Endothelial cell of umbilical vein (primary cell): ENCODE measurements around the gene FOCAD. TPM values are rescaled to one million over a fixed set of nuclear protein-coding genes. Genes with fewer than 3 reads are reported as not detected.
"Not testable (repeated sequence)": the region's sequence is repeated elsewhere in the genome, so short reads cannot be mapped to it uniquely, and the experiment has no call there.

Source experiments
- BruUV-seq: library from RNA; stranded (reverse); fragments of 400-500 nt; replicated peaks from 2 replicates; lab custom pipeline; 2021; lab: Mats Ljungman, UMichigan
- CTCF ChIA-PET: fragments of 300-600, 350-600 bp; sonication (Branson Sonifier 250); formaldehyde crosslinking; loops from one replicate; lab custom pipeline; 2021; ENCODE audit warnings: antibody characterized with exemption, inconsistent platforms; lab: Charles Lee
- POLR2A ChIA-PET: fragments of 300-600, 350-600 bp; sonication (Branson Sonifier 250); formaldehyde crosslinking; loops from one replicate; lab custom pipeline; 2021; ENCODE audit warnings: antibody characterized with exemption, inconsistent platforms; lab: Charles Lee
- DNase-seq: peaks from one replicate; pipeline ENCODE4 v3.0.0-alpha.2; 2011; ENCODE audit warnings: low read depth, low spot score
- FAIRE-seq: peaks from 2 replicates; lab custom pipeline; 2011; peaks lifted over from hg19 to GRCh38; lab: Jason Lieb, UNC
- H2AFZ ChIP-seq: 2 replicates; pipeline ENCODE4 v1.6.0; 2012; ENCODE audit warnings: low read depth, low read length, control low read depth, inconsistent platforms
- H3K27ac ChIP-seq: 2 replicates; pipeline ENCODE4 v1.5.1; 2011; ENCODE audit warnings: low read depth, mild to moderate bottlenecking, control low read depth, low read length, moderate library complexity; ENCODE audit not compliant: insufficient read depth
- H3K27me3 ChIP-seq, 2 experiments: 2 replicates each; pipeline versions ENCODE4 v1.6.0 to v1.6.1; 2011; ENCODE audit warnings: low read length in 2 of 2, mixed read lengths in 1 of 2; ENCODE audit not compliant: control insufficient read depth in 2 of 2, insufficient read depth in 2 of 2
- H3K36me3 ChIP-seq, 2 experiments: 2 replicates in 1 of 2; 3 replicates in 1 of 2; pipeline ENCODE4 v1.5.1; 2011; ENCODE audit warnings: low read length in 2 of 2, mild to moderate bottlenecking in 1 of 2, moderate library complexity in 1 of 2; ENCODE audit not compliant: control insufficient read depth in 2 of 2, insufficient read depth in 2 of 2; ENCODE audit errors: extremely low read depth in 1 of 2
- H3K4me1 ChIP-seq: 3 replicates; pipeline ENCODE4 v1.5.1; 2011; ENCODE audit warnings: mild to moderate bottlenecking, low read length; ENCODE audit not compliant: control insufficient read depth, insufficient read depth; ENCODE audit errors: extremely low read depth
- H3K4me2 ChIP-seq: 2 replicates; pipeline ENCODE4 v1.6.1; 2011; ENCODE audit warnings: low read length, control low read depth, mixed read lengths; ENCODE audit not compliant: insufficient read depth
- H3K4me3 ChIP-seq, 3 experiments: fragments of 200-600 bp in 1 of 3; sonication (generic), shearing (Covaris generic) in 1 of 3; replicated peaks in 1 of 3; 2 replicates each; pipeline ENCODE4 v1.5.1; 2011 to 2016; ENCODE audit warnings: control low read depth in 3 of 3, low read length in 3 of 3, mild to moderate bottlenecking in 2 of 3, inconsistent platforms in 1 of 3, low read depth in 1 of 3, moderate library complexity in 1 of 3; ENCODE audit not compliant: insufficient read depth in 1 of 3
- H3K79me2 ChIP-seq: 2 replicates; pipeline ENCODE4 v1.6.0; 2012; ENCODE audit warnings: low read length, inconsistent platforms; ENCODE audit not compliant: control insufficient read depth, insufficient read depth
- H3K9ac ChIP-seq: replicated peaks from 2 replicates; pipeline ENCODE3; 2011; ENCODE audit warnings: low read length, control low read depth; ENCODE audit not compliant: insufficient read depth; ENCODE audit errors: extremely low read depth
- H3K9me1 ChIP-seq: replicated peaks from 3 replicates; pipeline ENCODE4 v1.6.0; 2011; ENCODE audit warnings: mild to moderate bottlenecking, low read length; ENCODE audit not compliant: control insufficient read depth, insufficient read depth; ENCODE audit errors: extremely low read depth
- H3K9me3 ChIP-seq: replicated peaks from 2 replicates; pipeline ENCODE4 v1.5.1; 2012; ENCODE audit warnings: low read length, inconsistent platforms; ENCODE audit not compliant: control insufficient read depth, insufficient read depth
- H4K20me1 ChIP-seq: replicated peaks from 2 replicates; pipeline ENCODE3; 2011; ENCODE audit warnings: mild to moderate bottlenecking, low read length; ENCODE audit not compliant: control insufficient read depth, insufficient read depth; ENCODE audit errors: extremely low read depth
- dilution Hi-C: fragments of 300-500 bp; cut with MboI; formaldehyde crosslinking; loops from one replicate; pipeline ENCODE4 v1.15.0; 2019; ENCODE audit warnings: low sequenced_read_pairs; ENCODE audit not compliant: extremely low pct_ligation_motif_present
- intact Hi-C: fragments of 100-400 bp; cut with micrococcal nuclease; formaldehyde crosslinking; loops from one replicate; pipeline ENCODE4 v1.10.0; 2022
- polyA plus RNA-seq, 4 experiments: library from polyadenylated mRNA; depleted of rRNA in 3 of 4; stranded (reverse) in 3 of 4; unstranded in 1 of 4; fragments of >200 nt; gene quantifications; 2 replicates each; pipeline versions ENCODE4 v1.2.1 to v1.2.3, GENCODE V29; 2011 to 2012; ENCODE audit warnings: missing spikeins in 1 of 4
- total RNA-seq: library from RNA; stranded (reverse); gene quantifications from 2 replicates; pipeline ENCODE4 v1.2.3, GENCODE V29; 2021

Gene FOCAD
- total and polyA plus RNA-seq, 2 donors (not counting 3 experiments of a cell fraction or from before 2014, with no cell fraction given): 26.7 to 66.9 TPM

DNA sequence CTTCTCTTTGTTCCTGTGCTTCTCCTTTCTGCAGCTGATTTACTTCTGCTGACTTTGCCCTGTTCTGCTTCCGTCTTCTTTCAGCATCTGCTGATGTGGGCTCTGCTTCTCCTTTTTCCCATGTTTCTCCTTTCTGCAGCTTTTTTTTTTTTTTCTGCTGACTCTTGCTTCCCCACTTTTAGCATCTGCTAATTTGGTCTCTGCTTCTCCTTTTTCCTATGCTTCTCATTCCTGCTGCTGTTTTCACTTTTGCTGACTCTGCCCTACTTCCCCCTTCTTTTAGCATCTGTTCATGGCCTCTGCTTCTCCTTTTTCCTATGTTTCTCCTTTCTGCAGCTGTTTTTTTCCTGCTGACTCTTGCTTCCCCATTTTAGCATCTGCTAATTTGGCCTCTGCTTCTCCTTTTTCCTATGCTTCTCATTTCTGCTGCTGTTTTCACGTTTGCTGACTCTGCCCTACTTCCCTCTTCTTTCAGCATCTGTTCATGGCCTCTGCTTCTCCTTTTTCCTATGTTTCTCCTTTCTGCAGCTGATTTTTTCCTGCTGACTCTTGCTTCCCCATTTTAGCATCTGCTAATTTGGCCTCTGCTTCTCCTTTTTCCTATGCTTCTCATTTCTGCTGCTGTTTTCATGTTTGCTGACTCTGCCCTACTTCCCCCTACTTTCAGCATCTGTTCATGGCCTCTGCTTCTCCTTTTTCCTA, 289.3 kb downstream of the FOCAD start:
- H3K4me1 ChIP-seq, H3K9me1 ChIP-seq, H3K36me3 ChIP-seq, H3K9ac ChIP-seq, H3K79me2 ChIP-seq, H3K27me3 ChIP-seq, H3K9me3 ChIP-seq, H4K20me1 ChIP-seq, DNase-seq, H3K4me2 ChIP-seq, dilution Hi-C loops, FAIRE-seq, BruUV-seq, H3K4me3 ChIP-seq, H2AFZ ChIP-seq, H3K27ac ChIP-seq, CTCF ChIA-PET, intact Hi-C loops: not testable (repeated sequence)
- POLR2A ChIA-PET: interaction anchor here (0.7 kb wide), 1 partner anchor 403 kb away, joined by 3 read pairs; no protein-coding TSS in a partner anchor

DNA sequence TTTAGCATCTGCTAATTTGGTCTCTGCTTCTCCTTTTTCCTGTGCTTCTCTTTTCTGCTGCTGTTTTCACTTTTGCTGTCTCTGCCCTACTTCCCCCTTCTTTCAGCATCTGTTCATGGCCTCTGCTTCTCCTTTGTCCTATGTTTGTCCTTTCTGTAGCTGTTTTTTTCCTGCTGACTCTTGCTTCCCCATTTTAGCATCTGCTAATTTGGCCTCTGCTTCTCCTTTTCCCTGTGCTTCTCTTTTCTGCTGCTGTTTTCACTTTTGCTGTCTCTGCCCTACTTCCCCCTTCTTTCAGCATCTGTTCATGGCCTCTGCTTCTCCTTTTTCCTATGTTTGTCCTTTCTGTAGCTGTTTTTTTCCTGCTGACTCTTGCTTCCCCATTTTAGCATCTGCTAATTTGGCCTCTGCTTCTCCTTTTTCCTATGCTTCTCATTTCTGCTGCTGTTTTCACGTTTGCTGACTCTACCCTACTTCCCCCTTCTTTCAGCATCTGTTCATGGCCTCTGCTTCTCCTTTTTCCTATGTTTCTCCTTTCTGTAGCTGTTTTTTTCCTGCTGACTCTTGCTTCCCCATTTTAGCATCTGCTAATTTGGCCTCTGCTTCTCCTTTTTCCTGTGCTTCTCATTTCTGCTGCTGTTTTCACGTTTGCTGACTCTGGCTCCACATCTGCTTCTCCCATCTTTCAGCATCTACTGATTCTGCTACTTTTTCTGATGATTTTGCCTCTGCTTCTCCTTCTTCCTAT, 290.3 kb downstream of the FOCAD start:
- H4K20me1 ChIP-seq, intact Hi-C loops, H3K79me2 ChIP-seq, H3K4me3 ChIP-seq, DNase-seq, BruUV-seq, dilution Hi-C loops, H3K9me1 ChIP-seq, CTCF ChIA-PET, H3K9ac ChIP-seq, POLR2A ChIA-PET, H3K4me1 ChIP-seq, H3K36me3 ChIP-seq, H2AFZ ChIP-seq, H3K9me3 ChIP-seq, H3K27me3 ChIP-seq, H3K4me2 ChIP-seq, H3K27ac ChIP-seq, FAIRE-seq: not testable (repeated sequence)
